GM18499 (cell line): ENCODE data around the gene CCDC120.

Experiments
- ATAC-seq: cut with Tn5 transposase; IDR thresholded peaks from one replicate; pipeline ENCODE4 v1.9.1; 2021; ENCODE audit warnings: moderate number of reproducible peaks; ENCODE audit not compliant: insufficient read depth, unreplicated experiment

The CCDC120 gene

DNA sequence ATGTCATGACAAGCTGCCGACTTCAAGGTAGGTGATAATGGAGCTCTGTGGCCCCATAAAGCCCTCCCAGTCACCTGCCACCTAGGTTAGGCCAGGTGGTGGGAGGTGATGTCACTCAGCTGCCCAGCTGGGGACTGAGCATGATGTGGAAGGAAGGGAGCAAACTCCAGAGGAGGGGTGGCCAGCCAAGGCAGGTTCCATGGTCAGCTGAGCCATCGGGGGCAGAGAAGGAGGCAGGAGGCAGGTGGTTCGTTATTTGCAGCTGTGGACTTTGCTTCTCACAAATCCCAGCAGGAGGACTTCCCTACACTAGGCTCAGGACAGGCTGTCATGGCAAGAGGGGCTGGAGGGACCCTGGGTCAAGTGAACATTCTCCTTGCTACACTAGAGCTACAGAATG lies 2.1 kb downstream of the CCDC120 start:
- ATAC-seq, result no peak

DNA sequence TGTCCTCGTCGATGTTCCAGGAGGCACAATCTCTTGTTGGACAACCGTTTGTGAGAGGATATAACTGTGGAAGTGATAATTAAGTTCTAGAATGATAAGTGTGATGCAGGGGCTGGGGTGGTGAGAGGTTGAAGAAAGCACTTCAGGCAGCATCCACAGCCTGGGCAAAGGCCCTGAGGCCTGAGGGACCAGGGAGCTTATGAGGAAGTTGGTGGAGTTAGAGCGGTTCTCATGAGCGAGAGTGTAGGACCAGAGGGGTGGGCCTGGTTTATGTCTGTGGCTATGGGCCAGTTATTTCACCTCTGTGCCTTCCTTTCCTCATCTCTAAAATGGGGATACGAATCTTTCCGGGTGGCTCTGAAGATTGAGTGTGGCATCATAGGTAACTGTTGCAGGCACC lies 2.7 kb downstream of the CCDC120 start:
- no peak for ATAC-seq

DNA sequence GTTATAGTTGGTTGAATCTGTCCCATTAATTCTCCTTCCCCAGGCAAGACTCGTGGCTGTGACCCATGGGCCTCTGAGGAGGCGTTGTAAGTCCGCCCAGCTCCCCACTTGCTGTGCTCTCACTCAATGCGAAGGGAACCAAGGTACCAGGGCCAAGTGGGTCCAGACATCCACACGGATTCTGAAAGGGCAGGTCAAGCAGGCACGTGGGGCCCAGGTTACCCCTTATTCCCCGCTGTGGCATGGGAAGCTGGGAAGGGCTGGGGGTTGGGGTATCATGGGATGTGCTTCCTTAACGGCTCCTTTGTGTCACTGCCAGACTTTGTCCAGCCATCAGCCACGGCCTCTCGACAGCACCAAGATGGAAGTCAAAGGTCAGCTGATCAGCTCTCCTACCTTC lies 3.1 kb downstream of the CCDC120 start:
- no peak for ATAC-seq

GRCh38 chrX:49063715-49064114 lies 4.9 kb downstream of the CCDC120 start:
- no peak for ATAC-seq

DNA sequence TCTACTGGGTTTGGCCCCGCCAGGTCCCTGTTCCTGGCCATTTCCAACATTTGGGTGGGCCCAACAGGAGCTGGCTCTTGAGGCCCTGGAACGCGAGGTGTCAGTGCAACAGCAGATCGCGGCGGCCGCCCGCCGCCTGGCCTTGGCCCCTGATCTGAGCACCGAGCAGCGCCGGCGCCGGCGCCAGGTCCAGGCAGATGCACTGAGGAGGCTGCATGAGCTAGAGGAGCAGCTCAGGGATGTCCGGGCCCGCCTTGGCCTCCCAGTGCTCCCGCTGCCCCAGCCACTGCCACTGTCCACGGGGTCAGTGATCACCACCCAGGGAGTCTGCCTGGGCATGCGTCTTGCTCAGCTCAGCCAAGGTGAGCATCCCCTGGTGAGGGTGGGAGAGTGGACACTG lies 5.5 kb downstream of the CCDC120 start:
- no peak for ATAC-seq

DNA sequence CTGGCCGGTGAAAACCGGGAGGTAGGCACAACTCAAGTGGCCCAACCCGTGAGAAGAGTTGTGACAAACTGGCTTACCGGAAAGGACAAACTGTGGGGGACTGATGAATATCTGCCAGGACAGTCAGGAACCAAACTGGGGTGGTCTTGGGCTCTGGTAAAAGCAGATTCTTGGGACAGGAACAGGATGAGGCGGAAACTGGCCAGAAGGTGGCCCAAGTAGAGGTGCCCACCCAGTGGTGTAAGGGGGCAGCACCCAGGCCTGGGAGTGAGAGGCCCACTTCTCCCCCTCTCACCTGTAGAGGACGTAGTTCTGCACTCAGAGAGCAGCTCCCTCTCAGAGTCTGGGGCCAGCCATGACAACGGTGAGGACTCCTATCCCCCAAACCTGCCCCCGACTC lies 5.9 kb downstream of the CCDC120 start:
- no peak for ATAC-seq

DNA sequence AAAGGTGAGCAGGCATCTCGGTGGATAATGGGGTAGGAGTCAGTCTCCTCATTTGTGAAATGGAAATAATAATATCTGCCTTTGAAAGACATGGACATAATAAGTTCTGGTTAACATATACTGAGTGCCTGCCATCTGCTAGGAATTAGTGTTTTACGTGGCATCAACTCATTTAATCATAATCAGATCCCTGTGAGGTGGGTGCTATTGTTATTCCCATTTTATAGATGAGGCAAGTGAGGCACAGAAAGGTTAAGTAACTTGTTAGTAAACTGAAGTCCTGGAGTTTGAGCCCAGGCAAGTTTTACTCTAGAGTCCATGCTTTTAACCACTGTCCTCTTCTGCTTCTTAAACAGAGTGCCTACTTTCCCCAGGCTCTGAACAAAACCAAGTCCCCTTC lies 7.5 kb downstream of the CCDC120 start:
- ATAC-seq, result no peak

DNA sequence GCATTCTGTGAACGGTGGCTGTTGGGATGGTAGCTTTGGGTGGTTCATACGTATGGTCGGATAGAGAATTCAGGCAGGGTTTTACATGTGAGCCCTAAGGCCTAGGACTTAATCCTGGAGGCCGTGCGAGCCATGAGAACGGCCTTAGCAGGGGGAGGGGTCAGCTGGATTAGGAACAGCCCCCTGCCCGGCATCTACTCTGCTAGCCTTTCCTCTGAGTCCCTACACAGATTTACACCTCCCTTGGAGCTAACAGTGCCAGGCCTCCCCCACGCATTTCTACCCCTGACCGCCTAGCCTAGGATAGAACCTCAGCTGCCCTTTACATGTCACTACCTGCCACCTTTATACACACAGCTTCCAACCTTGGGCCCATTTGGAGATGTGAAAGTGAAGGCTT lies 7.9 kb downstream of the CCDC120 start:
- ATAC-seq, result no peak

DNA sequence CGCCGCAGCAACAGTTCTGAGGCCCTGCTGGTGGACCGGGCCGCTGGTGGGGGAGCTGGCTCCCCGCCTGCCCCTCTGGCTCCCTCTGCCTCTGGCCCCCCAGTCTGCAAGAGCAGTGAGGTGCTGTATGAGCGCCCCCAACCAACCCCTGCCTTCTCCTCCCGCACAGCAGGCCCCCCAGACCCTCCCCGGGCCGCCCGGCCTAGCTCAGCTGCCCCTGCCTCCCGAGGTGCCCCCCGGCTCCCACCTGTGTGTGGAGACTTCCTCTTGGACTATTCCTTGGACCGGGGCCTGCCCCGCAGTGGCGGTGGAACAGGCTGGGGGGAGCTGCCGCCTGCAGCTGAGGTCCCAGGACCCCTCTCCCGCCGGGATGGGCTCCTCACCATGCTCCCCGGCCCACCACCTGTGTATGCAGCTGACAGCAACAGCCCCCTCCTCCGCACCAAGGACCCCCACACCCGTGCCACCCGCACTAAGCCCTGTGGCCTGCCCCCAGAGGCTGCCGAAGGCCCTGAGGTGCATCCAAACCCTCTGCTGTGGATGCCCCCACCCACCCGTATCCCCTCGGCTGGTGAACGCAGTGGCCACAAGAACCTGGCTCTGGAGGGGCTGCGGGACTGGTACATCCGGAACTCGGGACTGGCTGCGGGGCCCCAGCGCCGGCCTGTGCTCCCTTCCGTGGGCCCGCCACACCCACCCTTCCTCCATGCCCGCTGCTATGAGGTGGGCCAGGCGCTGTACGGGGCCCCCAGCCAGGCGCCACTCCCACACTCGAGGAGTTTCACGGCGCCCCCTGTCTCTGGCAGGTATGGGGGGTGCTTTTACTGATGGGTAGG lies 8.7 kb downstream of the CCDC120 start:
- no peak for ATAC-seq

DNA sequence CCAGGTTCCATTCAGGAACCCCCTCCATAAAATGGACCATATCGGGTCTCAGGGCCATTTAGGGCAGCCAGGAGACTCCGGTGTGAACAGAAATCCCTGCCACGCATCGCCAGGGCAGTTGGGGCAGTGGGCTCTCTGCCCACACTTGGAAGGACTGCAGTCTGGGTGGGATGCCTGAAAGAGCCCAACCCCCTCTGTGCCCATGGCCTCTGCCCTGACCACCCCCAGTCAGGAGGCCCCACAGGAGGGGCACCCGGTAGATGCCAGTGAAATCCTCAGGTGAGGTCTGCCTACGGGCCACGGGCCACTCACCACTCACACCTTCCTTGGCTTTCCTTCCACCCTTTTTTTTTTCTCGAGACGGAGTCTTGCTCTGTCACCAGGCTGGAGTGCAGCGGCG lies 10.2 kb downstream of the CCDC120 start:
- no peak for ATAC-seq

DNA sequence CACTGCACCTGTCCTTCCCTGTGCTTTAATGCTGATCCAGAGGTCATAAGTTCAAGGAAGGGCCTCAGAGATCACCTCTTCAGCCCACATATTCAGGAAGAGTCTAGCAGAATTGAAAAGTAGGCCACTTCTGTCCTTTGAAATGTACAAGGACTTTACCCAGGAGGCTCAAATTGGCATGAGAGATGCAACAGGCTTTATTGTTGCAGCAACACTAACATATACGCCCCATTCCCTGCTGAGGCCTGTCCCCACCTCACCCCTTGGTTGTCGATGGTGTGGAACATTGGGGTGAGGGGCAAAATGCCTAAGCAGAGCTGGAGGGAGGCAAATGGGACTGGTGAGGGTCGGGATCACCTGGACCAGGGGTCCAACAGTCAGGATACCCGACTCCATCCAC lies 12.2 kb downstream of the CCDC120 start:
- ATAC-seq, result no peak

GRCh38 chrX:49071877-49072711 lies 13.3 kb downstream of the CCDC120 start:
- no peak for ATAC-seq

- no peak for ATAC-seq
Observed at GRCh38 chrX:49072712-49073095, 13.9 kb downstream of the CCDC120 start.

- peak; percentile 62 for ATAC-seq
Observed at GRCh38 chrX:49073601-49074575, 15.1 kb downstream of the CCDC120 start, which contains the start of gene PRAF2. PRAF2 (minus strand) TSS chrX:49074002; CDS start chrX:49073987, 15 bp downstream.

GRCh38 chrX:49075347-49075746 lies 16.5 kb downstream of the CCDC120 start:
- no peak for ATAC-seq

DNA sequence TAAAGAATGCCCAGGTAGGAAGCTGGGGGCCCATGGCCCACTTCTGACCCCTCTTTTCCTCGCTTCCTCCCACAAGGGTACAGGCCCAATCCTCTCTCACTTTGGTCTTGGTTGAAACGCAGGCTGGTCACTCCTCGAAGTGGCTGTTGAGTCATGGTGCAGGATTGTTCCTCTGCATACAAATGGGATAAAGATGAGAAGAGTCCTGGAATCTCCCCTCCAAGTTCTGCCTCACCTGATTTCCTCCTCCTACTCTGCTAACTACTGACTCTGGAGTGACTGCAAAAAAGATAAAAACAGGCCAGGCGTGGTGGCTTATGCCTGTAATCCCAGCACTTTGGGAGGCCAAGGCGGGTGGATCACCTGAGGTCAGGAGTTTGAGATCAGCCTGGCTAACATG lies 19.1 kb downstream of the CCDC120 start:
- ATAC-seq, result no peak

GRCh38 chrX:49079489-49080428 lies 21.0 kb downstream of the CCDC120 start, which contains the start of gene WDR45:
WDR45 (minus strand) TSS chrX:49079887; CDS start chrX:49078095, 1,792 bp downstream.
- ATAC-seq, result no peak

- ATAC-seq, result no peak
Observed at GRCh38 chrX:49082271-49082871, 23.6 kb downstream of the CCDC120 start.

DNA sequence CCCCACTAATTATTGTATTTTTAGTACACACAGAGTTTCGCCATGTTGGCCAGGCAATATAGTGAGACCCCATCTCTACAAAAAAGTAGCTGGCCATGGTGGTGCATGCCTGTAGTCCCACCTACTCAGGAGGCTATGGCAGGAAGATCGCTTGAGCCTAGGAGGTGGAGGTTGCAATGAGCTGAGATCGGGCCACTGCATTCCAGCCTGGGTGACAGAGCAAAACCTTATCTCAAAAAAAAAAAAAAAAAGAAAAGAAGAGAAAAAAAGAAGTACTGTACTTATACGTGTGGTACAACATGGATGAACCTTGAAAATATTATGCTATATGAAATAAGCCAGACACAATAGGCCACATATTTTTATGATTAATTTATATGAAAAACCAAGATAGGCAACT lies 30.8 kb downstream of the CCDC120 start:
- ATAC-seq, result no peak
